ENCODE data around the gene TCAP. TPM values are rescaled to one million over a fixed set of nuclear protein-coding genes. Genes with fewer than 3 reads are reported as not detected.

The TCAP gene
- total RNA-seq, 1 experiment from 2014 or later, result 1.6 TPM

DNA sequence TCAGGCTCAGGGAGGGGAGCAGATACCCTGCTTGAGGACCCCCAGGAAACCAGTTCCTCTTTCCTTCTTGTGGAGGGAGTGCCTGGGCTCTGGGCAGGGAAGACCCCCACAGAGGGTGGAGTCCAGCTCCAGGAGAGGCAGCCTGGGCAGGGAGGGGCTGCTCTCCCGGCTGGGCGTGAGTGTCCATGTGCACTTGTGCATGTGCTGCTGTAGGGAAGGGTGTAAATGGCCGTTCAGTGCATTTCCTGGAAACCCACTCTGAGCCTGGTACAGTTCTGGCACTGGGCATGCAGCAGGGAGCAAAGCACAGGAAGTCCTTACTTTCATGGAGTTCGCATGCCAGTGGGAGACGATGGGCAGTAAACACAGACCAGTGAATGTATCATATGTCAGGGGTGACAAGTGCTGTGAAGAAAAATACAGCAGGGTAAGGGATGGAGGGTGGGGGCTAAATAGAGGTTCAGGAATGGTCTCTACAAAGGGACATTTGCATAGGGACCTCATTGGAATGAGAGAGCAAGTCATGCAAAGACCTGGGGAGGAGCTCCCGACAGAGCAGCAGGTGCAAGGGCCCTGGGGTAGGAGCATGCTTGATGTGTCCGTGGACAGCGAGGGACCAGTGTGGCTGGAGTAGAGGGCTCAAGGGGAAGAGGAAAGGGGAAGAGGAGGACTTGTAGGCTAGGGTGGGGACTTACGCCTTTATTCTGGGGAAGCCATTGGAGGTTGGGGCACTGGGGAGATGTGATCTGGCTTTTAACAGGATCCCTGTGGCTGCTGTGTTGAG lies 22.7 kb upstream of the TCAP start:
- intact Hi-C loops (cut with micrococcal nuclease; ENCODE audit: unreplicated experiment) (no loop called here), in situ Hi-C loops (cut with HindIII; ENCODE audit: low pct_unique_long_range_greater_than_20kb, low sequenced_read_pairs) (no loop called here)
- Histone ChIP-seq H3K9me3 (ENCODE audit: control insufficient read depth, insufficient read depth, low read depth, low read length) (no peaks in the 10 kb centered on the region), H3K36me3 (ENCODE audit: control insufficient read depth, insufficient read depth, low read length) (peaks cover 3% of the 10 kb centered on the region; the same call in 1 of the 2 replicates), H3K4me1 (ENCODE audit: control insufficient read depth, insufficient read depth, low read length) (peaks cover 38% of the 10 kb centered on the region), H3K4me3 (ENCODE audit: low read depth in 2 of 2, low read length in 2 of 2) (no peak overlapping the region), H3K27me3 (ENCODE audit: control insufficient read depth, insufficient read depth, low read length) (no peaks in the 10 kb centered on the region), H3K27ac (ENCODE audit: low read length) (no peak overlapping the region)
- DNase-seq (ENCODE audit: low read depth, low spot score), result no peak
- TF ChIP-seq TCF7L2 (IDR thresholded peaks at IDR 0.05; ENCODE audit: low read depth, low read length) (no peak), SIN3A (IDR thresholded peaks at IDR 0.05; ENCODE audit: borderline replicate concordance, insufficient read depth, low read depth, low read length) (no peak), POLR2AphosphoS5 (IDR thresholded peaks at IDR 0.05; ENCODE audit: low read depth, low read length) (no peak)
- TF ChIP-seq, protein P1, sequence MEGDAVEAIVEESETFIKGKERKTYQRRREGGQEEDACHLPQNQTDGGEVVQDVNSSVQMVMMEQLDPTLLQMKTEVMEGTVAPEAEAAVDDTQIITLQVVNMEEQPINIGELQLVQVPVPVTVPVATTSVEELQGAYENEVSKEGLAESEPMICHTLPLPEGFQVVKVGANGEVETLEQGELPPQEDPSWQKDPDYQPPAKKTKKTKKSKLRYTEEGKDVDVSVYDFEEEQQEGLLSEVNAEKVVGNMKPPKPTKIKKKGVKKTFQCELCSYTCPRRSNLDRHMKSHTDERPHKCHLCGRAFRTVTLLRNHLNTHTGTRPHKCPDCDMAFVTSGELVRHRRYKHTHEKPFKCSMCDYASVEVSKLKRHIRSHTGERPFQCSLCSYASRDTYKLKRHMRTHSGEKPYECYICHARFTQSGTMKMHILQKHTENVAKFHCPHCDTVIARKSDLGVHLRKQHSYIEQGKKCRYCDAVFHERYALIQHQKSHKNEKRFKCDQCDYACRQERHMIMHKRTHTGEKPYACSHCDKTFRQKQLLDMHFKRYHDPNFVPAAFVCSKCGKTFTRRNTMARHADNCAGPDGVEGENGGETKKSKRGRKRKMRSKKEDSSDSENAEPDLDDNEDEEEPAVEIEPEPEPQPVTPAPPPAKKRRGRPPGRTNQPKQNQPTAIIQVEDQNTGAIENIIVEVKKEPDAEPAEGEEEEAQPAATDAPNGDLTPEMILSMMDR (IDR thresholded peaks at IDR 0.05), result no peak
- TF ChIP-seq, protein P2, sequence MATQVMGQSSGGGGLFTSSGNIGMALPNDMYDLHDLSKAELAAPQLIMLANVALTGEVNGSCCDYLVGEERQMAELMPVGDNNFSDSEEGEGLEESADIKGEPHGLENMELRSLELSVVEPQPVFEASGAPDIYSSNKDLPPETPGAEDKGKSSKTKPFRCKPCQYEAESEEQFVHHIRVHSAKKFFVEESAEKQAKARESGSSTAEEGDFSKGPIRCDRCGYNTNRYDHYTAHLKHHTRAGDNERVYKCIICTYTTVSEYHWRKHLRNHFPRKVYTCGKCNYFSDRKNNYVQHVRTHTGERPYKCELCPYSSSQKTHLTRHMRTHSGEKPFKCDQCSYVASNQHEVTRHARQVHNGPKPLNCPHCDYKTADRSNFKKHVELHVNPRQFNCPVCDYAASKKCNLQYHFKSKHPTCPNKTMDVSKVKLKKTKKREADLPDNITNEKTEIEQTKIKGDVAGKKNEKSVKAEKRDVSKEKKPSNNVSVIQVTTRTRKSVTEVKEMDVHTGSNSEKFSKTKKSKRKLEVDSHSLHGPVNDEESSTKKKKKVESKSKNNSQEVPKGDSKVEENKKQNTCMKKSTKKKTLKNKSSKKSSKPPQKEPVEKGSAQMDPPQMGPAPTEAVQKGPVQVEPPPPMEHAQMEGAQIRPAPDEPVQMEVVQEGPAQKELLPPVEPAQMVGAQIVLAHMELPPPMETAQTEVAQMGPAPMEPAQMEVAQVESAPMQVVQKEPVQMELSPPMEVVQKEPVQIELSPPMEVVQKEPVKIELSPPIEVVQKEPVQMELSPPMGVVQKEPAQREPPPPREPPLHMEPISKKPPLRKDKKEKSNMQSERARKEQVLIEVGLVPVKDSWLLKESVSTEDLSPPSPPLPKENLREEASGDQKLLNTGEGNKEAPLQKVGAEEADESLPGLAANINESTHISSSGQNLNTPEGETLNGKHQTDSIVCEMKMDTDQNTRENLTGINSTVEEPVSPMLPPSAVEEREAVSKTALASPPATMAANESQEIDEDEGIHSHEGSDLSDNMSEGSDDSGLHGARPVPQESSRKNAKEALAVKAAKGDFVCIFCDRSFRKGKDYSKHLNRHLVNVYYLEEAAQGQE (IDR thresholded peaks at IDR 0.05; ENCODE audit: insufficient read depth in 1 of 2, low read depth in 2 of 2, low read length in 1 of 2), result no peak
- ChIA-PET CTCF (no interaction called here), POLR2A (no interaction called here)
- BruUV-seq (replicated peaks), result no TSS peak
- no peak for ATAC-seq

DNA sequence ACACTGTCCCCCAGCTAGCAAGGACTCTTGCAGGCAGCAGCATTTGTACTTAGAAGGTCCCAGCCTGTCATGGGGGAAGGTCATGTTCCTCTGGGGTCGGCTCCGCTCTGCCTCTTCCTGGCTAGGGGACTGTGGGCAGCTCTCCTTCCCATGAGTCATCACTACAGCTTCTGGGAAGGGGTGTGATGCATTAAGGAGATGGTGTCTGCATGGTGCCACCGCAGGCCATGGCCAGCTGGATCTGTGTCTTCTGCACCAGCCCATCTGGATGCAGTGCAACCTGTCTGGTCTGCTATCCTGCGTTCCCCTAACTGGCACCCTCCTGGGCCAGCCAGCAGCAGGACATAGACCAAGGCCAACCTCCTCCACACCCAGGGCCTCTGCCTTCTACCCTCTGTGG lies 21.9 kb upstream of the TCAP start:
- peaks cover 32% of the 10 kb centered on the region for H3K4me1 ChIP-seq (ENCODE audit: control insufficient read depth, insufficient read depth, low read length)
- BruUV-seq (replicated peaks), result no TSS peak
- no peak for DNase-seq (ENCODE audit: low read depth, low spot score)
- ChIA-PET POLR2A (no interaction called here), CTCF (no interaction called here)
- no peaks in the 10 kb centered on the region for H3K36me3 ChIP-seq (ENCODE audit: control insufficient read depth, insufficient read depth, low read length)
- H3K4me3 ChIP-seq (ENCODE audit: low read depth in 2 of 2, low read length in 2 of 2), result no peak overlapping the region
- in situ Hi-C loops (cut with HindIII; ENCODE audit: low pct_unique_long_range_greater_than_20kb, low sequenced_read_pairs), result no loop called here
- ATAC-seq, result no peak; the same call in 1 of the 2 replicates
- intact Hi-C loops (cut with micrococcal nuclease; ENCODE audit: unreplicated experiment), result no loop called here
- TF ChIP-seq, protein P1 (IDR thresholded peaks at IDR 0.05), result no peak
- TF ChIP-seq POLR2AphosphoS5 (IDR thresholded peaks at IDR 0.05; ENCODE audit: low read depth, low read length) (no peak), TCF7L2 (IDR thresholded peaks at IDR 0.05; ENCODE audit: low read depth, low read length) (no peak), SIN3A (IDR thresholded peaks at IDR 0.05; ENCODE audit: borderline replicate concordance, insufficient read depth, low read depth, low read length) (no peak)
- TF ChIP-seq, protein P2 (IDR thresholded peaks at IDR 0.05; ENCODE audit: insufficient read depth in 1 of 2, low read depth in 2 of 2, low read length in 1 of 2), result no peak
- no peak overlapping the region for H3K27ac ChIP-seq (ENCODE audit: low read length)
- no peaks in the 10 kb centered on the region for H3K9me3 ChIP-seq (ENCODE audit: control insufficient read depth, insufficient read depth, low read depth, low read length)
- H3K27me3 ChIP-seq (ENCODE audit: control insufficient read depth, insufficient read depth, low read length), result no peaks in the 10 kb centered on the region
